K562 (cell line): ENCODE results near the gene HTR4. TPM values are rescaled to one million over a fixed set of nuclear protein-coding genes. Genes with fewer than 3 reads are reported as not detected.
A peak's percentile ranks its signal among the peaks of the same experiment; 100 is the strongest.

Source experiments
- ATAC-seq: fragments of 200-7000 bp; cut with Tn5 transposase; 3 replicates; pipeline ENCODE4 v1.9.1; 2020; ENCODE audit warnings: moderate library complexity
- BruUV-seq: library from RNA; stranded (reverse); fragments of 400-500 nt; replicated peaks from 2 replicates; lab custom pipeline; 2021; lab: Mats Ljungman, UMichigan
- CTCF ChIA-PET: fragments of 300-600 bp; formaldehyde crosslinking; extraction: SDS; loops from one replicate; lab custom pipeline; 2021; ENCODE audit warnings: low intra/inter-chr PET ratio; lab: Yijun Ruan, JAX
- POLR2A ChIA-PET: fragments of 300-600, 350-650 bp; sonication (Branson Sonifier 250); formaldehyde crosslinking; extraction: SDS; loops from one replicate; lab custom pipeline; 2021; ENCODE audit warnings: antibody characterized with exemption, inconsistent platforms; lab: Yijun Ruan, JAX
- DNase-seq, 4 experiments: peaks; one replicate each; pipeline versions ENCODE4 v3.0.0 to v3.0.0-alpha.2; 2011 to 2018; ENCODE audit warnings: low spot score in 3 of 4, mixed read lengths in 3 of 4; ENCODE audit errors: extremely low read depth in 1 of 4
- FAIRE-seq: peaks from 2 replicates; lab custom pipeline; 2011; peaks lifted over from hg19 to GRCh38; lab: Jason Lieb, UNC
- H2AFZ ChIP-seq: 2 replicates; pipeline ENCODE4 v1.6.0; 2011; ENCODE audit warnings: low read depth, low read length, control low read depth, inconsistent platforms
- H3K27ac ChIP-seq: fragments of 200-600 bp; 3 replicates; pipeline ENCODE4 v1.8.0; 2011; ENCODE audit warnings: low read depth, mild to moderate bottlenecking, control low read depth, inconsistent platforms, low read length, moderate library complexity, mixed read lengths; ENCODE audit errors: extremely low read depth
- H3K27me3 ChIP-seq, 2 experiments: fragments of 300-600 bp in 1 of 2; 2 replicates in 1 of 2; 3 replicates in 1 of 2; pipeline versions ENCODE4 v1.6.0 to v1.8.0; 2011; ENCODE audit warnings: inconsistent platforms in 2 of 2, low read length in 2 of 2, mild to moderate bottlenecking in 1 of 2, mixed read lengths in 1 of 2, moderate library complexity in 1 of 2; ENCODE audit not compliant: control insufficient read depth in 2 of 2, insufficient read depth in 2 of 2
- H3K36me3 ChIP-seq: fragments of 300-600 bp; 3 replicates; pipeline ENCODE4 v1.8.0; 2011; ENCODE audit warnings: mild to moderate bottlenecking, low read length, inconsistent platforms; ENCODE audit not compliant: control insufficient read depth, insufficient read depth
- H3K4me1 ChIP-seq, 2 experiments: fragments of 200-600 bp in 1 of 2; replicated peaks in 1 of 2; 2 replicates in 1 of 2; 3 replicates in 1 of 2; pipeline versions ENCODE4 v1.5.1 to v1.8.0; 2011; ENCODE audit warnings: inconsistent platforms in 2 of 2, low read length in 2 of 2, mild to moderate bottlenecking in 1 of 2, mixed read lengths in 1 of 2, moderate library complexity in 1 of 2; ENCODE audit not compliant: control insufficient read depth in 2 of 2, insufficient read depth in 2 of 2
- H3K4me2 ChIP-seq: 2 replicates; pipeline ENCODE4 v1.6.1; 2011; ENCODE audit warnings: low read length, control low read depth, inconsistent platforms, mixed read lengths; ENCODE audit not compliant: insufficient read depth
- H3K4me3 ChIP-seq: fragments of 200-600 bp; sonication (generic), shearing (Covaris generic); 2 replicates; pipeline ENCODE4 v1.5.1; 2016; ENCODE audit warnings: control low read depth, inconsistent platforms
- H3K79me2 ChIP-seq: fragments of 200-600 bp; 3 replicates; pipeline ENCODE4 v1.8.0; 2011; ENCODE audit warnings: low read length, inconsistent platforms; ENCODE audit not compliant: control insufficient read depth, insufficient read depth
- H3K9ac ChIP-seq, 2 experiments: 2 replicates each; pipeline versions ENCODE4 v1.6.0 to v1.6.1; 2011; ENCODE audit warnings: low read depth in 2 of 2, low read length in 2 of 2, control low read depth in 1 of 2, inconsistent platforms in 1 of 2, mild to moderate bottlenecking in 1 of 2, mixed read lengths in 1 of 2; ENCODE audit not compliant: insufficient read depth in 1 of 2
- H3K9me1 ChIP-seq: one replicate; pipeline ENCODE4 v1.6.0; 2011; ENCODE audit warnings: inconsistent platforms, mild to moderate bottlenecking, low read length, moderate library complexity; ENCODE audit not compliant: control insufficient read depth, insufficient read depth
- H3K9me3 ChIP-seq: replicated peaks from 2 replicates; pipeline ENCODE4 v1.5.1; 2011; ENCODE audit warnings: low read depth, low read length, inconsistent platforms; ENCODE audit not compliant: control insufficient read depth, insufficient read depth
- H4K20me1 ChIP-seq: replicated peaks from 2 replicates; pipeline ENCODE4 v1.6.1; 2011; ENCODE audit warnings: low read length, inconsistent platforms, mixed read lengths; ENCODE audit not compliant: control insufficient read depth, insufficient read depth
- ARNT ChIP-seq, 2 experiments: fragments of 450-650 bp; IDR thresholded peaks; 2 replicates each; pipeline ENCODE4 v1.6.1; 2016; ENCODE audit warnings: mild to moderate bottlenecking in 1 of 2
- ATF1 ChIP-seq, 2 experiments: fragments of 450-650 bp in 1 of 2; IDR thresholded peaks; 2 replicates each; pipeline ENCODE4 v1.6.1; 2016; ENCODE audit warnings: missing compliant biosample characterization in 1 of 2, missing genetic modification characterization in 1 of 2
- ATF7 ChIP-seq: fragments of 450-650 bp; IDR thresholded peaks from 2 replicates; pipeline ENCODE4 v1.7.1; 2014; ENCODE audit warnings: mild to moderate bottlenecking, moderate library complexity
- DPF2 ChIP-seq: fragments of 450-650 bp; IDR thresholded peaks from 2 replicates; pipeline ENCODE4 v1.6.1; 2016
- ELF2 ChIP-seq: fragments of 250-450 bp; sonication (Bioruptor Pico); IDR thresholded peaks from 2 replicates; pipeline ENCODE4 v1.5.0; 2021; ENCODE audit warnings: mild to moderate bottlenecking
- GATAD2A ChIP-seq: fragments of 450-650 bp; IDR thresholded peaks from 2 replicates; pipeline ENCODE4 v1.6.1; 2017
- HNRNPH1 ChIP-seq: fragments of 200-400 bp; formaldehyde crosslinking; optimal IDR thresholded peaks from 2 replicates; pipeline ENCODE3; 2017; ENCODE audit warnings: low read depth, mild to moderate bottlenecking, low read length, moderate library complexity
- JUND ChIP-seq, 2 experiments: IDR thresholded peaks; 2 replicates in 1 of 2; 3 replicates in 1 of 2; pipeline ENCODE4 v1.6.1; 2011; ENCODE audit warnings: borderline replicate concordance in 2 of 2, low read depth in 2 of 2, low read length in 2 of 2, improper control_type of control experiment in 1 of 2, missing biosample characterization in 1 of 2, missing genetic modification characterization in 1 of 2, missing genetic modification reagents in 1 of 2
- MAZ ChIP-seq, 2 experiments: fragments of 450-650 bp in 1 of 2; sonication (generic) in 1 of 2; formaldehyde crosslinking; IDR thresholded peaks in 1 of 2; conservative IDR thresholded peaks in 1 of 2; 2 replicates each; pipeline versions ENCODE4 v1.4.0 to v1.5.0; 2020; ENCODE audit warnings: mild to moderate bottlenecking in 1 of 2, missing genetic modification reagents in 1 of 2
- UBTF ChIP-seq, 2 experiments: IDR thresholded peaks; 2 replicates each; pipeline ENCODE4 v1.6.1; 2012; ENCODE audit warnings: improper control_type of control experiment in 2 of 2, low read depth in 2 of 2, low read length in 2 of 2, borderline replicate concordance in 1 of 2
- ZNF184 ChIP-seq: sonication (generic); formaldehyde crosslinking; IDR thresholded peaks from 2 replicates; pipeline ENCODE4 v1.5.0; 2020; ENCODE audit warnings: missing genetic modification reagents
- ZNF239 ChIP-seq: fragments of 250-450 bp; sonication (Bioruptor Pico); IDR thresholded peaks from 2 replicates; pipeline ENCODE4 v1.4.0; 2020; ENCODE audit warnings: mild to moderate bottlenecking
- ZNF384 ChIP-seq: IDR thresholded peaks from 2 replicates; pipeline ENCODE4 v1.6.1; 2012; ENCODE audit warnings: low read depth, low read length, improper control_type of control experiment
- ZNF740 ChIP-seq, 3 experiments: fragments of 200-800 bp in 1 of 3; sonication (Bioruptor generic) in 1 of 3; sonication (generic) in 1 of 3; formaldehyde crosslinking in 1 of 3; IDR thresholded peaks; 2 replicates each; pipeline versions ENCODE4 v1.6.1 to v1.8.0; 2016 to 2022; ENCODE audit warnings: mild to moderate bottlenecking in 2 of 3, missing compliant biosample characterization in 2 of 3, missing genetic modification characterization in 2 of 3, missing genetic modification reagents in 1 of 3
- WGBS: fragments of 100-300 bp; shearing (Covaris generic); methylation state at CpG from one replicate; pipeline ENCODE4 v1.1.6; 2016; ENCODE audit warnings: low coverage, mixed read lengths; ENCODE audit not compliant: insufficient coverage; ENCODE audit errors: missing lambda C conversion rate; 5-methylcytosine and 5-hydroxymethylcytosine counted together
- in situ Hi-C: fragments of 300-500 bp; cut with MboI; formaldehyde crosslinking; loops from 4 replicates; pipeline ENCODE4 v1.15.0; 2018; ENCODE audit warnings: inconsistent platforms, mixed read lengths
- intact Hi-C: fragments of 100-400 bp; cut with micrococcal nuclease; formaldehyde crosslinking; loops from 2 replicates; pipeline ENCODE4 v1.14.2; 2022
- polyA plus RNA-seq, 8 experiments: library from polyadenylated mRNA; depleted of rRNA in 4 of 8; stranded (reverse) in 5 of 8; unstranded in 3 of 8; fragments of >200 nt; fragmentation: Nextera tagmentation in 2 of 8; fragmentation: Illumina TruSeq in 1 of 8; extraction: Ambion mirVana in 2 of 8; extraction: Trizol in 1 of 8; gene quantifications; 2 replicates each; pipeline versions ENCODE4 v1.2.1 to v1.2.3, GENCODE V29; 2011 to 2014; ENCODE audit warnings: inconsistent platforms in 1 of 8, missing spikeins in 1 of 8
- total RNA-seq, 7 experiments: library from RNA; depleted of rRNA in 6 of 7; stranded (reverse); fragments of >200 nt in 6 of 7; fragmentation: Illumina TruSeq in 2 of 7; extraction: Trizol in 2 of 7; gene quantifications; 2 replicates each; pipeline versions ENCODE4 v1.2.1 to v1.2.3, GENCODE V29; 2011 to 2021; ENCODE audit warnings: low replicate concordance in 1 of 7
- TF ChIP-seq, protein P1 (sequence below), 2 experiments: fragments of 450-650 bp; IDR thresholded peaks; 2 replicates each; pipeline ENCODE4 v1.6.1; 2016
- TF ChIP-seq, protein P2 (sequence below): sonication (generic); formaldehyde crosslinking; IDR thresholded peaks from 2 replicates; pipeline ENCODE4 v1.8.1; 2022; ENCODE audit warnings: missing genetic modification reagents

Gene HTR4
- total and polyA plus RNA-seq, 9 of the 15 experiments (the other 6 are each of a cell fraction or from before 2014, with no cell fraction given): 0.13 TPM; not detected in 8

DNA sequence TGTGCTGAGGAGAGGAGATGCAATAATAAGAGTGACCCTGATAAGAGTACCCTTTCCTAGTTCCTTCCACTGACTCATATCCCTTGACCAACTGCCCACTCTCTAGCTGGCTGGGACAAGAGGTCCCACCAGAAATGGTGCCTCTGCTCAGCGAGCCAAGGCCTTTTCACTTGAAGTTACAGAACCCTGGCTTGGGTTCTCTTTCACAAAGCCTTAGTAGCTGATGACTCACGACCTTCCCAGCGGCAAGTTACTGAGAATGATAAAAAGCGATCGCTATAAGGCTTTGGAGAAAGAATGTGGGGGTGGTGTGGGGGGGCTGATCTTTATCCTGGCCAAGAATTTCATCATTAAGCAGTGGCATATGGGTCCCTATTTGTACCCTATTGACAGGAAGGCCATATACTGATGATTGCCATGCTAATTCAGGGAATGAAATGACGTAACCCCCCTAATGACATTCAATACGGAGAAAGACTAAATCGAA, 180.3 kb downstream of the HTR4 start:
- intact Hi-C loops (no loop called here), in situ Hi-C loops (no loop called here)
- no TSS peak for BruUV-seq
- H3K27me3 ChIP-seq: peaks cover 0 to 3% of the 10 kb centered on the region in 2 experiments; a peak in 4 of 5 replicates
- 3% methylated on average over 8 of the region's 8 CpGs for WGBS
- peak overlapping the region; percentile 54 for H3K4me2 ChIP-seq
- no peaks in the 10 kb centered on the region for H3K36me3 ChIP-seq
- ChIA-PET POLR2A (interaction anchor here (0.5 kb wide), 1 partner anchor 472 kb away, joined by 3 read pairs; no protein-coding TSS in a partner anchor), CTCF (no interaction called here)
- ATAC-seq (peak; percentile 90), FAIRE-seq (peak; percentile 74), DNase-seq (peak; percentile 25 to 65 (median 36))
- peak overlapping the region; percentile 64 for H2AFZ ChIP-seq
- H3K9ac ChIP-seq: no peak overlapping the region
- no peaks in the 10 kb centered on the region for H3K9me1 ChIP-seq
- peaks cover 0 to 12% of the 10 kb centered on the region in 2 experiments; a peak in 3 of 5 replicates for H3K4me1 ChIP-seq
- no peaks in the 10 kb centered on the region for H3K9me3 ChIP-seq
- H3K79me2 ChIP-seq: no peaks in the 10 kb centered on the region
- H3K27ac ChIP-seq: peak overlapping the region; percentile 50; the same call in 2 of the 3 replicates
- no peaks in the 10 kb centered on the region for H4K20me1 ChIP-seq
- no peak overlapping the region for H3K4me3 ChIP-seq
- TF ChIP-seq DPF2 (peak; percentile 85), ZNF239 (CRISPR knock-in tag) (no peak), ZNF740 (CRISPR knock-in tag; IDR thresholded peaks at IDR 0.05) (peak; percentile 85), ZNF740 (tag; IDR thresholded peaks at IDR 0.05) (peak in 1 of 2 experiments; percentile 71; a peak in 1 of 4 replicates), MAZ (CRISPR knock-in tag; conservative IDR thresholded peaks at IDR 0.05 in 1 of 2, IDR thresholded peaks at IDR 0.05 in 1 of 2) (no peak), ZNF184 (CRISPR knock-in tag) (no peak), ZNF384 (no peak), ARNT (IDR thresholded peaks at IDR 0.05) (no peak), ATF1 (CRISPR knock-in tag; IDR thresholded peaks at IDR 0.05) (no peak), ATF1 (tag; IDR thresholded peaks at IDR 0.05) (peak; percentile 13; the same call in 1 of the 2 replicates), GATAD2A (peak; percentile 38; the same call in 1 of the 2 replicates), HNRNPH1 (no peak), ELF2 (no peak), JUND (IDR thresholded peaks at IDR 0.05; ENCODE audit: borderline replicate concordance, low read depth, low read length) (peak; percentile 89), JUND (tag; IDR thresholded peaks at IDR 0.05; ENCODE audit: borderline replicate concordance, low read depth, low read length) (peak; percentile 84; the same call in 2 of the 3 replicates), ATF7 (peak; percentile 78), UBTF (IDR thresholded peaks at IDR 0.05; ENCODE audit: borderline replicate concordance in 1 of 2, low read depth in 2 of 2, low read length in 2 of 2) (no peak)
- TF ChIP-seq, protein P1, sequence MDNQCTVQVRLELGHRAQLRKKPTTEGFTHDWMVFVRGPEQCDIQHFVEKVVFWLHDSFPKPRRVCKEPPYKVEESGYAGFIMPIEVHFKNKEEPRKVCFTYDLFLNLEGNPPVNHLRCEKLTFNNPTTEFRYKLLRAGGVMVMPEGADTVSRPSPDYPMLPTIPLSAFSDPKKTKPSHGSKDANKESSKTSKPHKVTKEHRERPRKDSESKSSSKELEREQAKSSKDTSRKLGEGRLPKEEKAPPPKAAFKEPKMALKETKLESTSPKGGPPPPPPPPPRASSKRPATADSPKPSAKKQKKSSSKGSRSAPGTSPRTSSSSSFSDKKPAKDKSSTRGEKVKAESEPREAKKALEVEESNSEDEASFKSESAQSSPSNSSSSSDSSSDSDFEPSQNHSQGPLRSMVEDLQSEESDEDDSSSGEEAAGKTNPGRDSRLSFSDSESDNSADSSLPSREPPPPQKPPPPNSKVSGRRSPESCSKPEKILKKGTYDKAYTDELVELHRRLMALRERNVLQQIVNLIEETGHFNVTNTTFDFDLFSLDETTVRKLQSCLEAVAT (IDR thresholded peaks at IDR 0.05): no peak
- TF ChIP-seq, protein P2, sequence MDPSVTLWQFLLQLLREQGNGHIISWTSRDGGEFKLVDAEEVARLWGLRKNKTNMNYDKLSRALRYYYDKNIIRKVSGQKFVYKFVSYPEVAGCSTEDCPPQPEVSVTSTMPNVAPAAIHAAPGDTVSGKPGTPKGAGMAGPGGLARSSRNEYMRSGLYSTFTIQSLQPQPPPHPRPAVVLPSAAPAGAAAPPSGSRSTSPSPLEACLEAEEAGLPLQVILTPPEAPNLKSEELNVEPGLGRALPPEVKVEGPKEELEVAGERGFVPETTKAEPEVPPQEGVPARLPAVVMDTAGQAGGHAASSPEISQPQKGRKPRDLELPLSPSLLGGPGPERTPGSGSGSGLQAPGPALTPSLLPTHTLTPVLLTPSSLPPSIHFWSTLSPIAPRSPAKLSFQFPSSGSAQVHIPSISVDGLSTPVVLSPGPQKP (CRISPR knock-in tag): no peak
